ENCODE data around the gene TIGIT. TPM values are rescaled to one million over a fixed set of nuclear protein-coding genes. Genes with fewer than 3 reads are reported as not detected.

Gene TIGIT
- total and polyA plus RNA-seq, 10 of the 15 experiments (the other 5 are each of a cell fraction or from before 2014, with no cell fraction given): 0.08 to 4.7 (median 0.94) TPM

GRCh38 chr3:114313426-114313825, 19.6 kb downstream of the TIGIT start:
- intact Hi-C loops (cut with micrococcal nuclease; ENCODE audit: unreplicated experiment): no loop called here
- Histone ChIP-seq H3K27ac (ENCODE audit: control insufficient read depth, insufficient read depth) (no peak overlapping the region), H3K9me3 (replicated peaks; ENCODE audit: control insufficient read depth, insufficient read depth, low read length) (no peaks in the 10 kb centered on the region), H2AFZ (ENCODE audit: control insufficient read depth, low read depth, low read length) (no peak overlapping the region), H3K4me3 (no peak overlapping the region), H3K36me3 (ENCODE audit: control insufficient read depth in 2 of 2, insufficient read depth in 2 of 2, low read length in 1 of 2) (no peaks in the 10 kb centered on the region), H4K20me1 (ENCODE audit: control insufficient read depth, insufficient read depth) (no peaks in the 10 kb centered on the region), H3K9ac (ENCODE audit: control insufficient read depth, insufficient read depth, low read length) (no peak overlapping the region), H3K4me1 (ENCODE audit: control insufficient read depth, insufficient read depth, low read length) (peaks cover 26% of the 10 kb centered on the region), H3K4me2 (ENCODE audit: control insufficient read depth, insufficient read depth) (no peak overlapping the region), H3K27me3 (replicated peaks in 1 of 2; ENCODE audit: control insufficient read depth in 2 of 2, insufficient read depth in 2 of 2, low read length in 1 of 2) (no peaks in the 10 kb centered on the region), H3K79me2 (ENCODE audit: control insufficient read depth, insufficient read depth, low read length) (no peaks in the 10 kb centered on the region)
- FAIRE-seq (no peak), ATAC-seq (no peak), DNase-seq (ENCODE audit: low read depth, low spot score) (no peak)
- WGBS (ENCODE audit: insufficient coverage, insufficient replicate concordance, low lambda C conversion rate, missing lambda C conversion rate): 93% methylated on average over 2 of the region's 2 CpGs
- no peak for TF ChIP-seq ZNF384 (IDR thresholded peaks at IDR 0.05; ENCODE audit: borderline replicate concordance, low read depth, low read length)
- TF ChIP-seq BCL11A (IDR thresholded peaks at IDR 0.05; ENCODE audit: low read depth, low read length): no peak
- no peak for TF ChIP-seq YY1 (IDR thresholded peaks at IDR 0.05; ENCODE audit: low read depth, low read length)
- no peak for TF ChIP-seq NR2F1 (conservative IDR thresholded peaks at IDR 0.05)
- no peak for TF ChIP-seq CBX3 (IDR thresholded peaks at IDR 0.05; ENCODE audit: borderline replicate concordance, low read depth)
- TF ChIP-seq CHD1 (IDR thresholded peaks at IDR 0.05; ENCODE audit: low read depth, low read length): no peak
- TF ChIP-seq RB1 (IDR thresholded peaks at IDR 0.05; ENCODE audit: borderline replicate concordance): no peak
- TF ChIP-seq NFYA (IDR thresholded peaks at IDR 0.05; ENCODE audit: borderline replicate concordance, low read depth, low read length): no peak
- TF ChIP-seq FOS (IDR thresholded peaks at IDR 0.05; ENCODE audit: borderline replicate concordance, extremely low read depth, insufficient read length): no peak
- no peak for TF ChIP-seq REST (IDR thresholded peaks at IDR 0.05; ENCODE audit: low read depth, low read length)
- no peak for TF ChIP-seq GATAD2B (conservative IDR thresholded peaks at IDR 0.05; ENCODE audit: low read depth)
- no peak for TF ChIP-seq RAD51 (IDR thresholded peaks at IDR 0.05)
- RAD21 ChIA-PET (ENCODE audit: unreplicated experiment): interaction anchor here (0.8 to 1.4 kb wide), 3 partner anchors 8 to 44 kb away, joined by 3 to 6 read pairs (median 4); no protein-coding TSS in a partner anchor
- CTCF ChIA-PET: interaction anchor here (1.2 to 5.3 kb wide), 6 partner anchors 10 to 23 kb away, joined by 3 to 35 read pairs (median 4); no protein-coding TSS in a partner anchor
- SMC1A ChIA-PET (ENCODE audit: uncharacterized antibody, unreplicated experiment): interaction anchor here (4.3 kb wide), 1 partner anchor 10 kb away, joined by 57 read pairs; no protein-coding TSS in a partner anchor
- POLR2A ChIA-PET: interaction anchor here (0.9 to 1.6 kb wide), 2 partner anchors 10 to 14 kb away, joined by 3 to 7 read pairs; no protein-coding TSS in a partner anchor
- in situ Hi-C loops (cut with MboI): no loop called here
- BruUV-seq (replicated peaks): no TSS peak

Measured in GM12878 (cell line).